A549 treated with ZK216348 at 1 μM for 4 hours (cell line): ENCODE measurements around the gene SARS2. TPM values are rescaled to one million over a fixed set of nuclear protein-coding genes. Genes with fewer than 3 reads are reported as not detected.

Source experiments
- total RNA-seq: library from RNA; stranded (reverse); fragments of 200-300 nt; extraction: Qiagen RNA extraction; gene quantifications from 5 replicates; pipeline ENCODE4 v1.2.3, GENCODE V29; 2022; ENCODE audit warnings: low read depth

Gene SARS2, protein sequence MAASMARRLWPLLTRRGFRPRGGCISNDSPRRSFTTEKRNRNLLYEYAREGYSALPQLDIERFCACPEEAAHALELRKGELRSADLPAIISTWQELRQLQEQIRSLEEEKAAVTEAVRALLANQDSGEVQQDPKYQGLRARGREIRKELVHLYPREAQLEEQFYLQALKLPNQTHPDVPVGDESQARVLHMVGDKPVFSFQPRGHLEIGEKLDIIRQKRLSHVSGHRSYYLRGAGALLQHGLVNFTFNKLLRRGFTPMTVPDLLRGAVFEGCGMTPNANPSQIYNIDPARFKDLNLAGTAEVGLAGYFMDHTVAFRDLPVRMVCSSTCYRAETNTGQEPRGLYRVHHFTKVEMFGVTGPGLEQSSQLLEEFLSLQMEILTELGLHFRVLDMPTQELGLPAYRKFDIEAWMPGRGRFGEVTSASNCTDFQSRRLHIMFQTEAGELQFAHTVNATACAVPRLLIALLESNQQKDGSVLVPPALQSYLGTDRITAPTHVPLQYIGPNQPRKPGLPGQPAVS
- total RNA-seq = 48.7 to 60.6 TPM (median 54.6 TPM) in 5 replicates

DNA sequence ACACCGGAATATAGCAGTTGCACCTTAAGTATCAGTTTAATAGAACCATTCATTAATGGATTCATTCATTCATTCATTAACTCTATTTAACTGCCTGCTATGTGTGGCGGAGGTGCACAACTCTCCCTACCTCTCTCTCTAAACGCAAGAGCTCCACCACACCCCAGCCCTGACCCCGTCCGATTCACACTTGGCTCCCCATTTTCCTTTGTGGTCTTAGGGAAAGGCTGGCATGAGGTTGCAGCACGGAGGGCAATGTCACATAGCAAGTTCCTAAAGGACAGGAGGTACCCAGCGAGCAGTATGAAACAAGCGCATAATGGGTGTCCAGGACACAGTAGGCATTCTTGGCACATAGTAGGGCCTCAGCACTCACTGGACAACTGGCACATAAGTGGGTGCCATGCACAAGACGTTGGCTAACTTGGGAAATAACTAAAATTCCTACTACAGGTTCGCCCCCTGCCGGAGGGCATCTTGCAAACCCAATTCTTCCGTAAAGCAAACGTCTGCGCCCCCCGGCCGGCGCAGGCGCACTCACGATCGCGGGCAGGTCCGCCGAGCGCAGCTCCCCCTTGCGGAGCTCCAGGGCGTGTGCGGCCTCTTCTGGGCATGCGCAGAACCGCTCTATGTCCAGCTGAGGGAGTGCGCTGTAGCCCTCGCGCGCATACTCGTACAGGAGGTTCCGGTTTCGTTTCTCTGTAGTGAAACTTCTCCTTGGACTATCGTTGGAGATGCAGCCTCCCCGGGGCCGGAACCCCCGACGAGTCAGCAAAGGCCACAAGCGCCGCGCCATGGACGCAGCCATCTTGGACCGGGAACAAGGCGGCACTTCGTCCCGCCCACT is at the start of gene SARS2:
TSS of gene SARS2 (minus strand) at position 835 of the 847 bp plus-strand sequence. CDS start at position 808, 27 bp downstream.

GRCh38 chr19:38975214-38975860 is 44.8 kb upstream of the SARS2 start, which contains the start of gene FBXO17:
TSS of gene FBXO17 (minus strand) at chr19:38975742. CDS start at chr19:38950319, 25,423 bp downstream.

DNA sequence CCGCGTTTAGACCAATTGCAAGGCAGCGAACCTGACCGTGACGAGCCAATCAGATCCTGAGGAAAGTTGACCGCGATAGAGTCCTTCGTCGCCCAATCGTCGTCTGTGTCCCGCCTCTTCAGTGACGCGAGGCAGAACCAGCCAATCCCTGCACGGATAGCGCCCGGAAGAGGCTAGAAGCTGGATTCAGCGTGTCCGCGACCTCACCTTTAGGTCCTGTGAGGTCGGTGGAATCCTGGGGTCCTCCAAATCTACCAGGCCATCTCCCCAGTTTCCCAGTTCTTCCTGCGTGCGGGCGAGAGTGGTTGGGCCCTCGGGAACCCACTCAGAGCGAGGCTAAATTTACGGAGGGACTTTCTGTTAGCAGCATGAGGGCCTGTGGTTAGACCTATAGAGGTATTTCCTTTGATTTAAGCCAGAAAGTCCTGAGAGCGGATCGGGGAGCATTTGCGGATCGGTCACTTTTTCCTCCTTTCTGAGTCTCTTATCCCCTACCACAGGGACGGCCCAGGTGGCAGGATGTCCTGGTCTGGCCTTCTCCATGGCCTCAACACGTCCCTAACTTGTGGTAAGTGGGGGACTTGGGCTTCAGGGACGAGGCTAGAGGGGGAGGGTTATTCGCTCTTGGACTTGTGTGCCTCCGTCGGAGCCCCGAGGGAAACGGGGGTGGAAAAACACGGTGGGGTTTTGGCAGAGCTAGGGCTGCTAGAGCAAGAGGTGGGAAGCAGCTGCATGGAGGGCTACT is 385 bp upstream of the SARS2 start, which contains the start of gene MRPS12:
TSS of gene MRPS12 (plus strand) at position 169 of the 745 bp plus-strand sequence. CDS start at position 520, 351 bp downstream.

GRCh38 chr19:38899447-38900201 is 30.9 kb downstream of the SARS2 start, which contains the start of the genes NFKBIB and SIRT2:
TSS of gene NFKBIB (plus strand) at chr19:38899969. CDS start at chr19:38900033, 64 bp downstream.
TSS of gene SIRT2 (minus strand) at chr19:38899618. CDS start at chr19:38899521, 97 bp downstream.

GRCh38 chr19:38877781-38878574 is 52.6 kb downstream of the SARS2 start, which contains the start of gene RINL:
TSS of gene RINL (minus strand) at chr19:38878275. CDS start at chr19:38876742, 1,533 bp downstream.

Other genes starting within 250 kb of the SARS2 start
- 4.7 to 6.8 TPM (median 6.0 TPM) in 5 replicates for gene CAPN12, start 186.3 kb downstream of the SARS2 start, total RNA-seq
- gene LGALS7, start 157.2 kb downstream of the SARS2 start, total RNA-seq = 0.73 to 0.97 TPM (median 0.78 TPM) in 3 of 5 replicates, not detected in the others
- not detected in 5 replicates for gene LGALS7B, start 141.6 kb downstream of the SARS2 start, total RNA-seq
- 0.48 to 1.7 TPM (median 1.2 TPM) in 5 replicates for gene LGALS4, start 117.8 kb downstream of the SARS2 start, total RNA-seq
- gene ECH1, start 99.0 kb downstream of the SARS2 start, total RNA-seq = 273 to 379 TPM (median 296 TPM) in 5 replicates
- gene HNRNPL, start 80.8 kb downstream of the SARS2 start, total RNA-seq = 295 to 373 TPM (median 340 TPM) in 5 replicates
- 2.2 to 4.9 TPM (median 3.0 TPM) in 5 replicates for gene RINL, start 52.5 kb downstream of the SARS2 start, total RNA-seq
- 26.5 to 39.2 TPM (median 37.4 TPM) in 5 replicates for gene SIRT2, start 31.1 kb downstream of the SARS2 start, total RNA-seq
- 49.2 to 111 TPM (median 99.2 TPM) in 5 replicates for gene NFKBIB, start 30.8 kb downstream of the SARS2 start, total RNA-seq
- gene CCER2, start 18.6 kb downstream of the SARS2 start, total RNA-seq = 0.27 to 1.0 TPM (median 0.95 TPM) in 5 replicates
- gene MRPS12, start 181 bp upstream of the SARS2 start, total RNA-seq = 156 to 292 TPM (median 268 TPM) in 5 replicates
- gene FBXO17, start 45.0 kb upstream of the SARS2 start, total RNA-seq = 60.0 to 90.4 TPM (median 86.0 TPM) in 5 replicates
- 2.7 to 7.5 TPM (median 4.6 TPM) in 5 replicates for gene FBXO27, start 101.8 kb upstream of the SARS2 start, total RNA-seq
- gene ACP7, start 153.6 kb upstream of the SARS2 start, total RNA-seq = 0.14 to 0.23 TPM (median 0.15 TPM) in 3 of 5 replicates, not detected in the others
- gene PAK4, start 195.0 kb upstream of the SARS2 start, total RNA-seq = 59.1 to 132 TPM (median 113 TPM) in 5 replicates